ENCODE measurements around the gene LYRM9.

The LYRM9 gene

GRCh38 chr17:27899525-27899924, 6.4 kb upstream of the LYRM9 start:
- DNase-seq (ENCODE audit: low read depth in 2 of 2) = no peak
- no peak overlapping the region for H3K4me3 ChIP-seq (replicated peaks in 1 of 2; ENCODE audit: low read depth in 2 of 2, low read length in 2 of 2)
- no peak for TF ChIP-seq CTCF (IDR thresholded peaks at IDR 0.05; ENCODE audit: low read depth, low read length)

- H3K4me3 ChIP-seq (replicated peaks in 1 of 2; ENCODE audit: low read depth in 2 of 2, low read length in 2 of 2) = no peak overlapping the region
- no peak for DNase-seq (ENCODE audit: low read depth in 2 of 2)
- no peak for TF ChIP-seq CTCF (IDR thresholded peaks at IDR 0.05; ENCODE audit: low read depth, low read length)
Observed at GRCh38 chr17:27898096-27898495, 4.9 kb upstream of the LYRM9 start.

GRCh38 chr17:27896701-27897100, 3.5 kb upstream of the LYRM9 start:
- DNase-seq (ENCODE audit: low read depth in 2 of 2) = no peak
- TF ChIP-seq CTCF (IDR thresholded peaks at IDR 0.05; ENCODE audit: low read depth, low read length) = no peak
- H3K4me3 ChIP-seq (replicated peaks in 1 of 2; ENCODE audit: low read depth in 2 of 2, low read length in 2 of 2) = no peak overlapping the region

GRCh38 chr17:27895940-27896535, 2.9 kb upstream of the LYRM9 start:
- H3K4me3 ChIP-seq (replicated peaks in 1 of 2; ENCODE audit: low read depth in 2 of 2, low read length in 2 of 2) = no peak overlapping the region
- TF ChIP-seq CTCF (IDR thresholded peaks at IDR 0.05; ENCODE audit: low read depth, low read length) = no peak
- DNase-seq (ENCODE audit: low read depth in 2 of 2) = peak in 1 of 2 donors; percentile 15

GRCh38 chr17:27895123-27895895, 2.1 kb upstream of the LYRM9 start:
- no peak for TF ChIP-seq CTCF (IDR thresholded peaks at IDR 0.05; ENCODE audit: low read depth, low read length)
- no peak overlapping the region for H3K4me3 ChIP-seq (replicated peaks in 1 of 2; ENCODE audit: low read depth in 2 of 2, low read length in 2 of 2)
- no peak for DNase-seq (ENCODE audit: low read depth in 2 of 2)

- H3K4me3 ChIP-seq (replicated peaks in 1 of 2; ENCODE audit: low read depth in 2 of 2, low read length in 2 of 2) = no peak overlapping the region
- no peak for DNase-seq (ENCODE audit: low read depth in 2 of 2)
- no peak for TF ChIP-seq CTCF (IDR thresholded peaks at IDR 0.05; ENCODE audit: low read depth, low read length)
Observed at GRCh38 chr17:27893841-27894503, 807 bp upstream of the LYRM9 start.

Measured in cardiac fibroblast (primary cell).